Tibial nerve (tissue), 4 donors: Measurements from ENCODE around the gene SAMHD1.

Experiments
- EP300 ChIP-seq, 2 donors: sonication (generic); formaldehyde crosslinking; IDR thresholded peaks; one replicate each; pipeline ENCODE4 v1.6.1; 2017; ENCODE audit warnings: antibody characterized with exemption in 2 of 2, mild to moderate bottlenecking in 1 of 2
- POLR2A ChIP-seq, 2 donors: fragments of 450-650 bp; IDR thresholded peaks; one replicate each; pipeline ENCODE4 v1.6.1; 2017; ENCODE audit warnings: antibody characterized with exemption in 2 of 2, mild to moderate bottlenecking in 2 of 2, moderate library complexity in 2 of 2
- TF ChIP-seq, protein P1 (sequence below), 5 experiments: fragments of 200-600 bp in 3 of 5; fragments of 450-650 bp in 2 of 5; sonication (generic) in 3 of 5; IDR thresholded peaks; one replicate each; pipeline ENCODE4 v1.5.1; 2016 to 2019; ENCODE audit warnings: antibody characterized with exemption in 5 of 5, mild to moderate bottlenecking in 3 of 5, moderate library complexity in 2 of 5

DNA sequence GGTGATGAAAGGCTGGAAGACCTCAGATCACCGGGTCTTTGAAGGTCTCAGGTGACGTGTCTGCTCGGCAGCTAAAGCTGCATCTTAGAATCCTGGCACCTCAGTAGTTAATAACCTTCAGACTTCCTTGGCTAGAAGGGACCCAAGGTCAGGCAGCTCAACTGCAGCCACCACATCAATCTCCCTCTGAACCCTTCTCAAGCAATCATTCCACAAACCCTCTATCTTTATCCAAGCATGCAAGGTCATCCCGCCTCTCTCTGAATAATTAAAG is 92.3 kb downstream of the SAMHD1 start:
- TF ChIP-seq, protein P1, sequence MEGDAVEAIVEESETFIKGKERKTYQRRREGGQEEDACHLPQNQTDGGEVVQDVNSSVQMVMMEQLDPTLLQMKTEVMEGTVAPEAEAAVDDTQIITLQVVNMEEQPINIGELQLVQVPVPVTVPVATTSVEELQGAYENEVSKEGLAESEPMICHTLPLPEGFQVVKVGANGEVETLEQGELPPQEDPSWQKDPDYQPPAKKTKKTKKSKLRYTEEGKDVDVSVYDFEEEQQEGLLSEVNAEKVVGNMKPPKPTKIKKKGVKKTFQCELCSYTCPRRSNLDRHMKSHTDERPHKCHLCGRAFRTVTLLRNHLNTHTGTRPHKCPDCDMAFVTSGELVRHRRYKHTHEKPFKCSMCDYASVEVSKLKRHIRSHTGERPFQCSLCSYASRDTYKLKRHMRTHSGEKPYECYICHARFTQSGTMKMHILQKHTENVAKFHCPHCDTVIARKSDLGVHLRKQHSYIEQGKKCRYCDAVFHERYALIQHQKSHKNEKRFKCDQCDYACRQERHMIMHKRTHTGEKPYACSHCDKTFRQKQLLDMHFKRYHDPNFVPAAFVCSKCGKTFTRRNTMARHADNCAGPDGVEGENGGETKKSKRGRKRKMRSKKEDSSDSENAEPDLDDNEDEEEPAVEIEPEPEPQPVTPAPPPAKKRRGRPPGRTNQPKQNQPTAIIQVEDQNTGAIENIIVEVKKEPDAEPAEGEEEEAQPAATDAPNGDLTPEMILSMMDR (IDR thresholded peaks at IDR 0.05), result no peak
- TF ChIP-seq EP300 (IDR thresholded peaks at IDR 0.05), result no peak
- TF ChIP-seq POLR2A (IDR thresholded peaks at IDR 0.05), result no peak
